Measurements from ENCODE around the gene ENTPD7.

Gene ENTPD7

GRCh38 chr10:99708428-99709012 is 49.2 kb downstream of the ENTPD7 start (continued):
- TF ChIP-seq ZBTB26 (tag by site-specific recombination; optimal IDR thresholded peaks at IDR 0.05) (no peak), ZSCAN16 (tag by site-specific recombination; IDR thresholded peaks at IDR 0.05) (no peak), KLF8 (tag by site-specific recombination; IDR thresholded peaks at IDR 0.05) (no peak), EGR2 (tag by site-specific recombination; IDR thresholded peaks at IDR 0.05; ENCODE audit: low read depth) (no peak), ZNF660 (tag by site-specific recombination; IDR thresholded peaks at IDR 0.05) (no peak), ZNF830 (tag by site-specific recombination; IDR thresholded peaks at IDR 0.05; ENCODE audit: low read depth) (no peak), WT1 (tag by site-specific recombination; IDR thresholded peaks at IDR 0.05) (no peak)

- POLR2A ChIA-PET: no interaction called here
- H3K27ac ChIP-seq (ENCODE audit: extremely low read depth, low read depth, low read length): no peak overlapping the region
Observed at GRCh38 chr10:99709480-99710229, 50.3 kb downstream of the ENTPD7 start.

DNA sequence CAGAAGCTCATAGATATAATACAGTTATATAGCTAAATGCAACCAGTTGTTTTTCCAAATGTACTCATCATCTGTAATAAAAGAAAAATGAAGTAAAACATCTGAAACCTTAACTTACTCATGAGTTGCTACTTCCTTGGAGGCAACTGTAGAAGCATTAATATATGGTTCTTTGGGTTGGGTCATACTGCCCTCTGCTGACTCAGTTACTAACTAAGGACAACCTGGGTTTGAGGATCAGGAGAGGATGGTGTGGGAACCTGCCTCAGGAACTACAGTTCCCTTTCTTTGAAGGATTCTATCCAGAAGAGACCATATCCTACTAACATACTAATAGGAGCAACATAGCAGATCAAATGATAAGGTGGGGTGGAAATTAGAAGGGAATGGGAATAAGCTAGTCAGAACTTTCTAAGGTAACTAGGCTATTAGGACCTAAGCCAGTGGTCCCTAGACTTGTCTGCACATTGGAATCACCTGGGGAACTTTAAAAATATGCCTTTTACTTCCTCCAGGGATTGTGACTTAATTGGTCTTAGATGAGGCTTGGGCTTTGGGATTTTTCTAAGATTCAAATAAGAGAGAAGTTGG is 51.9 kb downstream of the ENTPD7 start:
- peaks cover 35 to 81% of the 10 kb centered on the region in 2 experiments for H3K36me3 ChIP-seq (ENCODE audit: control insufficient read depth in 2 of 2, insufficient read depth in 1 of 2, low read length in 2 of 2)

More at GRCh38 chr10:99709480-99710229, 50.3 kb downstream of the ENTPD7 start:
- TF ChIP-seq SCRT2 (tag by site-specific recombination; IDR thresholded peaks at IDR 0.05): 0 out of 2 replicates have a peak, but pooled peaks have one; percentile 18
- TF ChIP-seq MYNN (tag by site-specific recombination; IDR thresholded peaks at IDR 0.05; ENCODE audit: borderline replicate concordance): no peak
- CTCF ChIA-PET: interaction anchor here (0.6 to 3.1 kb wide), 6 partner anchors 46 to 274 kb away, joined by 3 to 14 read pairs (median 8); no protein-coding TSS in a partner anchor
- H3K36me3 ChIP-seq (ENCODE audit: control insufficient read depth in 2 of 2, insufficient read depth in 1 of 2, low read length in 2 of 2): peaks cover 29 to 81% of the 10 kb centered on the region in 2 experiments
- no peaks in the 10 kb centered on the region for H3K9me3 ChIP-seq (ENCODE audit: control insufficient read depth, insufficient read depth, low read depth, low read length)
- no peaks in the 10 kb centered on the region for H3K4me1 ChIP-seq (ENCODE audit: control insufficient read depth, insufficient read depth, low read length)
- H3K4me3 ChIP-seq (ENCODE audit: low read depth, low read length): no peak overlapping the region

More for the DNA sequence above, 51.9 kb downstream of the ENTPD7 start:
- TF ChIP-seq ZNF654 (tag by site-specific recombination; IDR thresholded peaks at IDR 0.05; ENCODE audit: low read depth) (peak; percentile 86), ZBTB48 (tag by site-specific recombination; IDR thresholded peaks at IDR 0.05) (no peak), ZNF2 (tag by site-specific recombination; IDR thresholded peaks at IDR 0.05) (no peak), ZBTB1 (tag by site-specific recombination; IDR thresholded peaks at IDR 0.05) (no peak), SP2 (tag by site-specific recombination; IDR thresholded peaks at IDR 0.05) (no peak), INSM2 (tag by site-specific recombination; IDR thresholded peaks at IDR 0.05) (no peak), ZNF146 (tag by site-specific recombination; IDR thresholded peaks at IDR 0.05) (no peak), ZNF621 (tag by site-specific recombination; IDR thresholded peaks at IDR 0.05) (no peak)
- TF ChIP-seq, protein P1, sequence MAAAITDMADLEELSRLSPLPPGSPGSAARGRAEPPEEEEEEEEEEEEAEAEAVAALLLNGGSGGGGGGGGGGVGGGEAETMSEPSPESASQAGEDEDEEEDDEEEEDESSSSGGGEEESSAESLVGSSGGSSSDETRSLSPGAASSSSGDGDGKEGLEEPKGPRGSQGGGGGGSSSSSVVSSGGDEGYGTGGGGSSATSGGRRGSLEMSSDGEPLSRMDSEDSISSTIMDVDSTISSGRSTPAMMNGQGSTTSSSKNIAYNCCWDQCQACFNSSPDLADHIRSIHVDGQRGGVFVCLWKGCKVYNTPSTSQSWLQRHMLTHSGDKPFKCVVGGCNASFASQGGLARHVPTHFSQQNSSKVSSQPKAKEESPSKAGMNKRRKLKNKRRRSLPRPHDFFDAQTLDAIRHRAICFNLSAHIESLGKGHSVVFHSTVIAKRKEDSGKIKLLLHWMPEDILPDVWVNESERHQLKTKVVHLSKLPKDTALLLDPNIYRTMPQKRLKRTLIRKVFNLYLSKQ (tag by site-specific recombination; IDR thresholded peaks at IDR 0.05; ENCODE audit: borderline replicate concordance): no peak
- TF ChIP-seq, protein P2, sequence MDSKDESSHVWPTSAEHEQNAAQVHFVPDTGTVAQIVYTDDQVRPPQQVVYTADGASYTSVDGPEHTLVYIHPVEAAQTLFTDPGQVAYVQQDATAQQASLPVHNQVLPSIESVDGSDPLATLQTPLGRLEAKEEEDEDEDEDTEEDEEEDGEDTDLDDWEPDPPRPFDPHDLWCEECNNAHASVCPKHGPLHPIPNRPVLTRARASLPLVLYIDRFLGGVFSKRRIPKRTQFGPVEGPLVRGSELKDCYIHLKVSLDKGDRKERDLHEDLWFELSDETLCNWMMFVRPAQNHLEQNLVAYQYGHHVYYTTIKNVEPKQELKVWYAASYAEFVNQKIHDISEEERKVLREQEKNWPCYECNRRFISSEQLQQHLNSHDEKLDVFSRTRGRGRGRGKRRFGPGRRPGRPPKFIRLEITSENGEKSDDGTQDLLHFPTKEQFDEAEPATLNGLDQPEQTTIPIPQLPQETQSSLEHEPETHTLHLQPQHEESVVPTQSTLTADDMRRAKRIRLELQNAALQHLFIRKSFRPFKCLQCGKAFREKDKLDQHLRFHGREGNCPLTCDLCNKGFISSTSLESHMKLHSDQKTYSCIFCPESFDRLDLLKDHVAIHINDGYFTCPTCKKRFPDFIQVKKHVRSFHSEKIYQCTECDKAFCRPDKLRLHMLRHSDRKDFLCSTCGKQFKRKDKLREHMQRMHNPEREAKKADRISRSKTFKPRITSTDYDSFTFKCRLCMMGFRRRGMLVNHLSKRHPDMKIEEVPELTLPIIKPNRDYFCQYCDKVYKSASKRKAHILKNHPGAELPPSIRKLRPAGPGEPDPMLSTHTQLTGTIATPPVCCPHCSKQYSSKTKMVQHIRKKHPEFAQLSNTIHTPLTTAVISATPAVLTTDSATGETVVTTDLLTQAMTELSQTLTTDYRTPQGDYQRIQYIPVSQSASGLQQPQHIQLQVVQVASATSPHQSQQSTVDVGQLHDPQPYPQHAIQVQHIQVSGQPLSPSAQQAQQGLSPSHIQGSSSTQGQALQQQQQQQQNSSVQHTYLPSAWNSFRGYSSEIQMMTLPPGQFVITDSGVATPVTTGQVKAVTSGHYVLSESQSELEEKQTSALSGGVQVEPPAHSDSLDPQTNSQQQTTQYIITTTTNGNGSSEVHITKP (tag by site-specific recombination; IDR thresholded peaks at IDR 0.05): 0 out of 2 replicates have a peak, but pooled peaks have one; percentile 17
- Histone ChIP-seq H3K27ac (ENCODE audit: extremely low read depth, low read depth, low read length) (no peak overlapping the region), H3K4me1 (ENCODE audit: control insufficient read depth, insufficient read depth, low read length) (no peaks in the 10 kb centered on the region), H3K4me3 (ENCODE audit: low read depth, low read length) (no peak overlapping the region), H3K9me3 (ENCODE audit: control insufficient read depth, insufficient read depth, low read depth, low read length) (no peaks in the 10 kb centered on the region)
- ChIA-PET CTCF (interaction anchor here (0.6 to 2.3 kb wide), 20 partner anchors 9 to 814 kb away, joined by 3 to 13 read pairs (median 4); partner anchors contain the start of genes COX15 and CUTC), POLR2A (no interaction called here)

All from HEK293 (cell line).